CD14-positive monocyte (primary cell): ENCODE measurements around the gene REXO4. TPM values are rescaled to one million over a fixed set of nuclear protein-coding genes. Genes with fewer than 3 reads are reported as not detected.

Source experiments
- DNase-seq, 3 donors: peaks; one replicate each; pipeline ENCODE4 v3.0.0-alpha.2; 2011 to 2022
- H2AFZ ChIP-seq: 2 replicates; pipeline ENCODE4 v1.6.0; 2012; ENCODE audit warnings: mild to moderate bottlenecking, low read depth, low read length, inconsistent platforms; ENCODE audit not compliant: insufficient read depth, poor library complexity, severe bottlenecking
- H3K27ac ChIP-seq, 2 donors: 1 replicate in 1 of 2; 2 replicates in 1 of 2; pipeline ENCODE4 v1.5.1; 2012 to 2013; ENCODE audit warnings: low read length in 2 of 2, control low read depth in 1 of 2, inconsistent platforms in 1 of 2, low read depth in 1 of 2, mild to moderate bottlenecking in 1 of 2
- H3K27me3 ChIP-seq, 2 donors: one replicate each; pipeline versions ENCODE4 v1.6.0 to v1.6.1; 2011 to 2013; ENCODE audit warnings: low read length in 2 of 2; ENCODE audit not compliant: control insufficient read depth in 2 of 2, insufficient read depth in 2 of 2
- H3K36me3 ChIP-seq, 2 donors: replicated peaks in 1 of 2; 1 replicate in 1 of 2; 2 replicates in 1 of 2; pipeline versions ENCODE4 v1.5.1 to v1.6.1; 2012 to 2013; ENCODE audit warnings: low read length in 2 of 2, control low read depth in 1 of 2, inconsistent platforms in 1 of 2, mild to moderate bottlenecking in 1 of 2; ENCODE audit not compliant: insufficient read depth in 2 of 2, control insufficient read depth in 1 of 2
- H3K4me1 ChIP-seq, 2 donors: 1 replicate in 1 of 2; 2 replicates in 1 of 2; pipeline versions ENCODE4 v1.5.1 to v1.6.1; 2012 to 2013; ENCODE audit warnings: low read length in 2 of 2, control low read depth in 1 of 2, inconsistent platforms in 1 of 2, mild to moderate bottlenecking in 1 of 2, moderate library complexity in 1 of 2; ENCODE audit not compliant: insufficient read depth in 2 of 2, control insufficient read depth in 1 of 2
- H3K4me2 ChIP-seq: replicated peaks from 2 replicates; pipeline ENCODE3; 2012; ENCODE audit warnings: low read length, moderate library complexity, mild to moderate bottlenecking; ENCODE audit not compliant: poor library complexity, severe bottlenecking; ENCODE audit errors: extremely low read depth
- H3K4me3 ChIP-seq, 3 experiments: fragments of 200-600 bp in 1 of 3; sonication (generic) in 1 of 3; replicated peaks in 1 of 3; 1 replicate in 2 of 3; 2 replicates in 1 of 3; pipeline ENCODE4 v1.5.1; 2011 to 2013; ENCODE audit warnings: low read length in 3 of 3, mild to moderate bottlenecking in 3 of 3, control low read depth in 2 of 3, low read depth in 2 of 3, inconsistent platforms in 1 of 3, moderate library complexity in 1 of 3
- H3K79me2 ChIP-seq: 2 replicates; pipeline ENCODE4 v1.6.0; 2012; ENCODE audit warnings: mild to moderate bottlenecking, control low read depth, inconsistent platforms, low read length, moderate library complexity; ENCODE audit not compliant: insufficient read depth
- H3K9ac ChIP-seq: 2 replicates; pipeline ENCODE4 v1.6.0; 2017; ENCODE audit warnings: low read length, mild to moderate bottlenecking; ENCODE audit not compliant: insufficient read depth, poor library complexity, severe bottlenecking
- H3K9me3 ChIP-seq, 2 donors: replicated peaks in 1 of 2; 1 replicate in 1 of 2; 2 replicates in 1 of 2; pipeline versions ENCODE4 v1.5.1 to v1.6.1; 2012 to 2013; ENCODE audit warnings: low read length in 2 of 2, control low read depth in 1 of 2; ENCODE audit not compliant: control insufficient read depth in 1 of 2, insufficient read depth in 1 of 2
- H4K20me1 ChIP-seq: 2 replicates; pipeline ENCODE4 v1.6.0; 2012; ENCODE audit warnings: mild to moderate bottlenecking, low read length, control low read depth, moderate library complexity; ENCODE audit not compliant: insufficient read depth
- H3K27ac Mint-ChIP-seq, 7 donors: one replicate each; pipeline ENCODE4 v1.8.0; 2020; ENCODE audit warnings: mild to moderate bottlenecking in 7 of 7, mixed read lengths in 7 of 7, moderate library complexity in 6 of 7, inconsistent platforms in 2 of 7
- H3K27me3 Mint-ChIP-seq, 3 donors: one replicate each; pipeline ENCODE4 v1.8.0; 2021 to 2022; ENCODE audit warnings: low read depth in 3 of 3, mild to moderate bottlenecking in 3 of 3, mixed read lengths in 3 of 3, moderate library complexity in 3 of 3, inconsistent platforms in 1 of 3
- H3K36me3 Mint-ChIP-seq, 2 donors: one replicate each; pipeline ENCODE4 v1.8.0; 2020; ENCODE audit warnings: mixed read lengths in 2 of 2, inconsistent platforms in 1 of 2, mild to moderate bottlenecking in 1 of 2
- H3K4me1 Mint-ChIP-seq: one replicate; pipeline ENCODE4 v1.8.0; 2020; ENCODE audit warnings: mild to moderate bottlenecking, mixed read lengths
- H3K4me3 Mint-ChIP-seq, 2 donors: one replicate each; pipeline ENCODE4 v1.8.0; 2020; ENCODE audit warnings: mild to moderate bottlenecking in 2 of 2, mixed read lengths in 2 of 2, moderate library complexity in 1 of 2
- H3K9me3 Mint-ChIP-seq, 7 donors: one replicate each; pipeline ENCODE4 v1.8.0; 2020 to 2022; ENCODE audit warnings: mixed read lengths in 7 of 7, mild to moderate bottlenecking in 6 of 7, moderate library complexity in 6 of 7, inconsistent platforms in 2 of 7
- WGBS: methylation state at CpG from one replicate; pipeline ENCODE4 v1.1.5; 2013; ENCODE audit warnings: missing lambda C conversion rate; ENCODE audit not compliant: insufficient coverage; 5-methylcytosine and 5-hydroxymethylcytosine counted together
- intact Hi-C, 2 donors: fragments of 100-400 bp; cut with micrococcal nuclease; formaldehyde crosslinking; loops; one replicate each; pipeline versions ENCODE4 v1.15.0 to v1.15.1; 2023
- polyA plus RNA-seq, 3 donors: library from polyadenylated mRNA; depleted of rRNA in 1 of 3; unstranded in 2 of 3; stranded (reverse) in 1 of 3; fragments of 300-500 nt in 2 of 3; fragments of >200 nt in 1 of 3; fragmentation: Illumina TruSeq in 2 of 3; gene quantifications; 1 replicate in 2 of 3; 2 replicates in 1 of 3; pipeline ENCODE4 v1.2.3, GENCODE V29; 2012 to 2021
- TF ChIP-seq, protein P1 (sequence below): fragments of 200-600 bp; IDR thresholded peaks from one replicate; pipeline ENCODE4 v1.8.0; 2022; ENCODE audit warnings: antibody characterized with exemption, mild to moderate bottlenecking

The REXO4 gene
- polyA plus RNA-seq, 3 donors: 3.0 to 11.0 (median 4.2) TPM

DNA sequence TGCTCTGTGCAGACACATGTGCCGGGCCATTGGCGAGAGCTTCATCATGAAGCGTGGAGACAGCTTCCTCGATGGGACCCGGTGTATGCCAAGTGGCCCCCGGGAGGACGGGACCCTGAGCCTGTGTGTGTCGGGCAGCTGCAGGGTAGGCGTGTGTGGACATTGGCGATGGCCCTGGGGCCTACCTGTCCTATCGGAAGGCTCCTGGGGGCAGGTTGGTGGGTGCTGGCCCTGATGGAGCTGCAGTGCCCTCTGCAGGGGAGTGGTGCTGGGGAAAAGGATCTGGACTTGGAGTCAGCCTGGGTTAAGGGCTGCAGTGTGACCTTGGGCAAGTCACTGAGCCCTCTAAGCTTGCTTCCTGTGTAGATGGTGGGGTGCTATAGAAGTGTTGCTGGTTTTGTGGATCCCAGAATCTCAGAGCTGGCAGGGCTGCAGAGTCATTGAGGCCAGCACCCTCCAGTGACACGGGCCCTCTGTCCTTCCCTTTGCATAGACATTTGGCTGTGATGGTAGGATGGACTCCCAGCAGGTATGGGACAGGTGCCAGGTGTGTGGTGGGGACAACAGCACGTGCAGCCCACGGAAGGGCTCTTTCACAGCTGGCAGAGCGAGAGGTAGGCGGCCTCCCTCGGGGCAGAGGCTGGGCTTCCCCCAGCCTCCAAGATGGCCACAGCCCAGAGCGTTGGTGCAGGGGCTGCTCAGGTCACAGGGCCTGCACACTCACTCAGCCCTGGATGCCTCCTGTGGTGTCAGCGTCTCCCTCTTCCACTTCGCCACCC, 20.1 kb upstream of the REXO4 start:
- intact Hi-C loops: no loop called here
- 96% methylated on average over 19 of the region's 20 CpGs for WGBS
- H3K9ac ChIP-seq: no peak overlapping the region

DNA sequence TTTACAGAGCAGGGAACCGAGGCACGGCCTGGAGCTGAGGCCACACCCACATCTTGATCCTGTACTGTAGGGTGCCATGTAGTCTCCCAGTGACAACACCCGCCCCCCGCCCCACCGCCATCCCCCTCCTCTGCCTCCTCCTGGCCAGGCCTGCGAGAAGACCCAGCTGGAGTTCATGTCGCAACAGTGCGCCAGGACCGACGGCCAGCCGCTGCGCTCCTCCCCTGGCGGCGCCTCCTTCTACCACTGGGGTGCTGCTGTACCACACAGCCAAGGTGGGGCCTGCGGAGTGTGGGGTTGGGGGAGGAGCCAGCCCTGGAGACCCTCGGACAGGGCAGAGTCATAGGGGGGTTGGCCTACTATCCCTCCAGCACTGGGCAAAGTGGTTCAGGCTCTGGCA, 18.9 kb upstream of the REXO4 start:
- H3K9me3 Mint-ChIP-seq: peaks cover 0 to 2% (median 0%) of the 10 kb centered on the region in 7 donors
- no peaks in the 10 kb centered on the region for H3K4me1 Mint-ChIP-seq
- no peak for DNase-seq
- H3K36me3 Mint-ChIP-seq: no peaks in the 10 kb centered on the region
- no peak overlapping the region for H3K9ac ChIP-seq
- no peaks in the 10 kb centered on the region for H3K79me2 ChIP-seq
- H3K36me3 ChIP-seq: no peaks in the 10 kb centered on the region
- no peak overlapping the region for H3K4me2 ChIP-seq
- no peak overlapping the region for H3K4me3 Mint-ChIP-seq
- H3K4me1 ChIP-seq: no peaks in the 10 kb centered on the region
- intact Hi-C loops: no loop called here
- H3K27me3 Mint-ChIP-seq: peaks cover 0 to 9% (median 3%) of the 10 kb centered on the region in 3 donors
- H3K4me3 ChIP-seq: no peak overlapping the region
- H4K20me1 ChIP-seq: no peaks in the 10 kb centered on the region
- H3K27ac ChIP-seq: no peak overlapping the region
- H3K27me3 ChIP-seq: no peaks in the 10 kb centered on the region
- no peaks in the 10 kb centered on the region for H3K9me3 ChIP-seq
- 100% methylated on average over 3 of the region's 16 CpGs for WGBS
- H3K27ac Mint-ChIP-seq: no peak overlapping the region
- H2AFZ ChIP-seq: no peak overlapping the region
- TF ChIP-seq, protein P1, sequence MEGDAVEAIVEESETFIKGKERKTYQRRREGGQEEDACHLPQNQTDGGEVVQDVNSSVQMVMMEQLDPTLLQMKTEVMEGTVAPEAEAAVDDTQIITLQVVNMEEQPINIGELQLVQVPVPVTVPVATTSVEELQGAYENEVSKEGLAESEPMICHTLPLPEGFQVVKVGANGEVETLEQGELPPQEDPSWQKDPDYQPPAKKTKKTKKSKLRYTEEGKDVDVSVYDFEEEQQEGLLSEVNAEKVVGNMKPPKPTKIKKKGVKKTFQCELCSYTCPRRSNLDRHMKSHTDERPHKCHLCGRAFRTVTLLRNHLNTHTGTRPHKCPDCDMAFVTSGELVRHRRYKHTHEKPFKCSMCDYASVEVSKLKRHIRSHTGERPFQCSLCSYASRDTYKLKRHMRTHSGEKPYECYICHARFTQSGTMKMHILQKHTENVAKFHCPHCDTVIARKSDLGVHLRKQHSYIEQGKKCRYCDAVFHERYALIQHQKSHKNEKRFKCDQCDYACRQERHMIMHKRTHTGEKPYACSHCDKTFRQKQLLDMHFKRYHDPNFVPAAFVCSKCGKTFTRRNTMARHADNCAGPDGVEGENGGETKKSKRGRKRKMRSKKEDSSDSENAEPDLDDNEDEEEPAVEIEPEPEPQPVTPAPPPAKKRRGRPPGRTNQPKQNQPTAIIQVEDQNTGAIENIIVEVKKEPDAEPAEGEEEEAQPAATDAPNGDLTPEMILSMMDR: no peak

More for the DNA sequence above, 20.1 kb upstream of the REXO4 start:
- Histone ChIP-seq H3K27ac (no peak overlapping the region), H3K27me3 (no peaks in the 10 kb centered on the region), H3K9me3 (no peaks in the 10 kb centered on the region), H3K4me1 (no peaks in the 10 kb centered on the region), H3K79me2 (no peaks in the 10 kb centered on the region), H3K4me3 (no peak overlapping the region), H2AFZ (no peak overlapping the region), H3K36me3 (no peaks in the 10 kb centered on the region), H4K20me1 (no peaks in the 10 kb centered on the region), H3K4me2 (no peak overlapping the region)
- peaks cover 0 to 9% (median 3%) of the 10 kb centered on the region in 3 donors for H3K27me3 Mint-ChIP-seq
- no peaks in the 10 kb centered on the region for H3K36me3 Mint-ChIP-seq
- TF ChIP-seq, protein P1: no peak
- H3K4me3 Mint-ChIP-seq: no peak overlapping the region
- no peaks in the 10 kb centered on the region for H3K4me1 Mint-ChIP-seq
- no peak for DNase-seq
- H3K27ac Mint-ChIP-seq: no peak overlapping the region
- H3K9me3 Mint-ChIP-seq: peaks cover 0 to 2% (median 0%) of the 10 kb centered on the region in 7 donors
